Stimulated activated CD4-positive, alpha-beta T cell treated with anti-CD3 and anti-CD28 coated beads, Interleukin-2, amount 100 ng/mL, for 48 hours (primary cell): ENCODE results near the gene NPL.

Source experiments
- DNase-seq, 2 donors: peaks; one replicate each; pipeline ENCODE4 v3.0.0-alpha.2; 2020

The NPL gene

DNA sequence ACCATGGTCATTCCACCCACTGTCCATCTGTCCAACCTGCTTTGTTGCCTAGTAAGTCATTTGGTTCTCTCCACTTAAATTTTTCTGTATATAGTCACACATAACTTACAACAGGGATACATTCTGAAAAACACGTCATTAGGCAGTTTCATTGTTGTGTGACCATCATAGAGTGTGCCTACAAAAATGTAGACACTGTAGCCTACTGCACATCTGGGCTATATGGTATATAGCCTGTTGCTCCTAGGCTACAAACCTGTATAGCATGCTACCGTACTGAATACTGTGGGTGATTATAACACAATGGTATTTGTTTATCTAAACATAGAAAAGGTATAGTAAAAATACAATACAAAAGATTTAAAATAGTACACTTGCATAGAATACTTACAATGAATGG lies 10.0 kb upstream of the NPL start:
- no peak for DNase-seq

DNA sequence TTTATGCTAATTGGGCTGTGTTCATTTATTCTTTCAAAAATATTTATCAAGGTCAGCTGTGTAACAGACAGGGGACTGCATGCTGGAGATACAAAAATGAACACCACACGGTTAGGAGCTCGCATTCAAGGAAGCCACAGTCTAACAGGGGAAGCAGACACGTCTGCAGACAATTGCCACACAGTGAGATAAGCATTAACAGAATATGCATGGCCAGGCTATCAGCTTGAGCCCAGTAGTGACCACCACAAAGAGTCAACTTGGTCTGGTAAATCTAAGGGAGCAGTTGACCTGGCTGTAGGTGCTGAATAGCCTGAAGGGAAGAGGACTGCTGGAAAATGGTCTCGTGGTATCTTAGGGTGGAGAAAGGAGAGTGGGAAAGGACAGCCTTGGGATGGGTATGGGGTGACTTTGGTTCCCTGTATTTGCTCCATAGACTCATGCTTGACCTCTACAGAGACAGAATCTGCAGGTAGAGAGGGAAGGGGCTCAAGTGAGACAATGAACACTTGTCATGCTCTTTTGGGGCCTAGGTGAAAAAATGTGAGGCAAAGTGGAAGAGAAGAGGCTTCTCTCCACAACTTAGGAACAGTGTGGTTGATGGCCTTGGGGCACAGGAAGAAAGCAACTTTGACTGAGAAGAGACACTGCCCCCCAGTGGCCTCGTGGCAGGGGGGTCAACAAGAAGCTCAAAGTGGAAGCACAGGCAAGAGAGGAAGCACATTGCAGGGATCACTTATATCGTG lies 7.6 kb upstream of the NPL start:
- DNase-seq: peak; percentile 61 to 65

DNA sequence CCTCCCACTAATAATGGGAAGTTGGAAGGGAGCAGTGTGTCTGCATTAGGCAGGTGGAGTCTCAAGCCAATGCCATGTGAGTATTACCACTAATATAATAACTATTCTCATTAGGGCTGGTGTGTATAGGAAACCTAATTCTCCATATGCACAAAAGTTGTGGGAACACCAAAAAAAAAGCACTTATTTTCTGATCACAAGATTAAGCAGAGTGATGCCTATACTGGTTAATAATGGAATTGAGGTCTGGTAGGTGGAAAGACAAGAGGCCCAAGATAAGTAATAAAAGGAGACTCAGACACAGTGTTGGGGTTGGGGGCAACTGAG lies 7.0 kb upstream of the NPL start:
- no peak for DNase-seq

DNA sequence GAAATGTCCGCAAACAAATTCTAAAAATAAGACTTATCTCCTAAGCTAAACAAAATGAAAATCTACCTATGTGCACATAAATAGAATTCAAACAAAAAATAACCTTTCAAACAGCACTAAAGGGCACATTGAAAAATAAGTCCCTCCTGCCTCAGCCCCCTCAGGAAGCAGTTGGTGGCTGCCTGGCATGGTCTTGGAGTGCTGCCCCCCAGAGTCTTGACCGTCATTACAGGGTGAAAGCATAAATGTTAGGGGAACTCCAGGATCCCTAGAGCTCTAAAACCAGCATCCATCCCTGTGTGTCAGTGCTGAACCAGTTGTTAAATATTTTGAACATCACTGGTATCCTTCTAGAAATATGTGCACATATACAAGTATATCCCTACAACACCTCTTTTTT lies 6.5 kb upstream of the NPL start:
- DNase-seq: no peak

DNA sequence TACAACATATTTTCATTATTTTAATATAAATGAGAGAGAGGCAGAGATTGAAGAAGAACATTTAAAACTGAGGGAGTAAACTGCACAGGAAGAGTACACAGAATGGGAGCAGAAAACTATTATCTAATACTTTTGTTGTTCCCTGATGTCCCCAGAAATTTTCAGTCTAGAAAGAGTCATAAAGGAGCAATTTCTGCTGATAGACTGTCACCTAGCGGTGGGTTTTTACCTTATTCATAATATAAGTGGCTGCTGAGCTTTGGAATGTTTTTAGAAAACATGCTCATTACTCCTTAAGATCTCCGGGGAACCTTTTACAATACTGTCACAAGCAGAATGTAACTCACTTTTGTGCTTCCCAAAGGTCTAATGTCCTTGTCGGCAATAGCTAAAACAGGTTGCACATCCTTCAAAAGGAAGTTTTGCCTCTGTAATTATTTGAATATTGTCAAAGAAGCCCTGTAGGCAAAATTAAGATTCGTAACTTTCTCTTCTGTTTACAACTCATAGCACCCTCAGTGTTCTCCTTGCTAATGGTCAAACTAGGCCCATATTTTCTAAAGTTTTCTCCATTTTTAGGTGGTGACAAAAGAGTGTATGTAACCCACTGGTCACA lies 4.9 kb upstream of the NPL start:
- DNase-seq: no peak

DNA sequence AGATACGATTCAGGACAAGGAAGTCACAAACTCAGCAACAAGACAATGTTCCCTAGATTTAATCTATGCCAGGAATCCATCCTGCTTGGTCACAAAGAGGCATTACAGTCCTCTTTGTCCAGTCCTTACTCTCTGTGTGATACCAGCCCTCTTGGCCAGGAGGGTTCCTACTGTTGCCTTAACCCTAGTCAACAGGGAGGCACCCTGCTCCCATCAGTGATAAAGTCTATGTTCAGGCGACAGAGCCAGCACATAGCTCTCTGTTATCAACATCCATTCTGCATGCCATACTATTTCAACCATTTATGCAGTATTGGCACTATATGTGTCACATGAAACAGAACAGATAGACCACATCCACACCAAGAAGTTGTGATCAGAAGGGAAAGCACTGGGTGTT lies 4.4 kb upstream of the NPL start:
- no peak for DNase-seq

DNA sequence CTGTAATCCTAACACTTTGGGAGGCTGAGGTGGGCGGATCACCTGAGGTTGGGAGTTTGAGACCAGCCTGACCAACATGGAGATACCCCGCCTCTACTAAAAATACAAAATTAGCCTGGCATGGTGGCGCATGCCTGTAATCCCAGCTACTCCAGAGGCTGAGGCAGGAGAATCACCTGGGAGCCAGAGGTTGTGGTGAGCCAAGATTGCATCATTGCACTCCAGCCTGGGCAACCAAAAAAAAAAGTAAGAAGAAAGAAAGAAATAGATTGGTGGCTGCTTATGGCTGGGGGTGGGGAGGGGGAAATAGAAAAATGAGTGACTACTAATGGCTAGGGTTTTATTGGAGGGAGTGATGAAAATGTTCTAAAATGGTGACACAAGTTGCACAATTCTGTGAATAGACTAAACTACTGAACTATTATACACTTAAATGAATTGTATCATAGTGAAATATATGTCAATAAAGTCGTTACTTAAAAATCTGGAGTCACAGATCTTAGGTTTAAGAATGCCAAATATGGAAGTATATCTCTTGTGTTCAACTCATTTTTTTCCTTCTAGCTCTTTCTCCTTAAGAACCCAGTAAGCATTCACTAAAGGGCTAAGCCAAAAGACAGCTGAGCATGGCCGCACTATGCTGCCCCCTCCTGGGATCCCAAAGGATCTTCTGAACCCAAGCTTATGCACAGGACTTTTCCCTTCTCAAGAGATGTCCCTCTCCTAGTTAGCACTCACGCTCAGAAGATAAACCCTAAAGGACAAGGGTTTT lies 3.2 kb upstream of the NPL start:
- peak; percentile 23 to 43 for DNase-seq

DNA sequence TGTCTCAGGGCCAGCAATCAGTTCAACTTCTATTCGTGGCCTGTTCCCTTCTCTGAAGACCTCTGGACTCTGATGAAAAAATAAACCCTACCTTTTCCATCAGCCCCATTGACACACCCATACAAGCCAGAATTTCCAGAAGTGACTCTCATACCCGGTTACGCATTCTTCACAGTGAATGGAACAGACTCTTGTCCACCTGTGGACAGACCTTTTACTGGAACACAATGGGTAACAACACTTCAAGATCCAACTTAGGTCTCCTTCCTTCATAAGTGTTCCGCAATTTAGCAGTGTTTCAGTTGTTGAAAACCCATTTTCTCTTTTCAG lies 2.6 kb upstream of the NPL start:
- DNase-seq: no peak

DNA sequence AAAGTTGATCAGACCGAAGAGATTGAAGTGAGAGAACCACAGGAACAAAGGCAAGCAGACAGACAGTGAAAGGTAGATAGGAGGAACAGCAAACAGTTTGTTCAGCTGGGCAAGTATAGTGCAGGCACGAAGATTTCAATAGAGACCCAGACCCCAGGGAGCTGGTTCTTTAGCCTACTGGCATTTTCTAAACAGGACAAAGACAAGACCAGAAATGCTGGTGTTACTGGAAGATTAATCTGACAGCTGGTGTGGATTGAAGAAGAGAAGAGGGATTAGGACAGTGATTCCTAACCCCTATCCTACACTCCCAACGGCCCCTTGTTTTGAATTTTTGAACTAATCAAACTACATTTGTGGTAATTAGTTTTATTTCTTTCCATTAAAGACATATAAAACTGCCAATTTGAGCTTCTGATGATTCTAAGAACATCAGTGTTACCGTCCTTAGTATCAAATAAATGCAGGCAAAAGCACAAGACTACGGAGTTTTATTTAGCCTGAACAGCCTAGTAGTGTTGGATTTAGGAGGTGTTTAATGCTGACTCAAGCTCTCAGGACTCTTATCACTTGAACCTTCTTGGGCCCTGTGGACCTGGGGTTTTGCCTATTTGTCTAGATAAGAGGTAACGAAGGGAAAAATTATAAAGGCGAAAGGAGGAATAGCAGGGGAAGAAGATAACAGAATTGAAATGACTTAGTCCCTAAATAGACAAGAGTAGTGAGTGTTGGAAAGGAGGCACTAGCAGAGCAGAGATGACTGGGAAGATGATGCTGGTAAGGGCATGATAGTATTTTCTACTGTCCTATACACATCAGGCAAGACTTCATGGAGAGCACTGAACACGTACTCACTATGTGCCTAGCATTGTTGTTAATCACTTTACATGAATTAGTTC lies 2.0 kb downstream of the NPL start:
- no peak for DNase-seq

DNA sequence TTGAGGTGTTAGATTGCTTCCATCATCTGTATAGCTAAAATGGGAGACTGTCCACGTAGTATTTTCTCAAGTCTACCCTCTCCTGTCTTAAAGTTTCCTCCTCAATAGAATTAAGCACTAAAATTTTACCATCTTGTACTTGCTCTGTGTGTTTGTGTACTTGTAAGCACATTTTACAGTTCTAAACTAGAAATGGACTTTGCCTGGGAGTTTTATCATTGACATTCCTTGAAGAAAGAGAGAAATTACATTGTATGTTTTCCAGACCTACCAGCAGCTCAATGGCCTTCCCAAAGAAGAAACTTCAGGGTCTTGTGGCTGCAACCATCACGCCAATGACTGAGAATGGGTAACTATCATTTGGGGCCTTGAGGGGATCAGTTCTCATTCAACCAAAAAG lies 4.5 kb downstream of the NPL start:
- no peak for DNase-seq

DNA sequence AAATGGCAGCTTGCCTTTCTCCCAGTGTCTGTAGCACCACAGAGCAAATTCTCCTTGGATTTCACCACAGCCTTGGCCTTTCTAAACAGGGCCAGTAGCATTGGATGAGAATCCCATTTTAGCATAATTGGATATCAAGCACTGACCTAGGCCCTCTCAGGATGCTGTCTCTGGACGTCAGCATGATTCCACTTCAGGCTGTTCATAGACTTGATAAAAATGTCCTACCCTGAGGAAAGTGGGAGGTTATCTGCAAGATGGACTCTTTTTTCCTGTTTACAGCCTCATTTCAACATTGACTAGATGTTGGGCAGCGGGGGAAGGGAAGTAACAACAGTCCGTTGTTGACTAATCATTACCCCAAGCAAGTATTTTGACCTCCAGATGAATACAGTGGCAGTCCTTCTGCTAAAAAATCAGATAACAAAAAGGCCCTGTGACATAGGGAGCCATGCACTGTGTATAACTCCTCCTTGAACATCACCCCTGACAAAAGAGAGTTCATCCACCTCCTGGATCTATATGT lies 5.2 kb downstream of the NPL start:
- DNase-seq: no peak

DNA sequence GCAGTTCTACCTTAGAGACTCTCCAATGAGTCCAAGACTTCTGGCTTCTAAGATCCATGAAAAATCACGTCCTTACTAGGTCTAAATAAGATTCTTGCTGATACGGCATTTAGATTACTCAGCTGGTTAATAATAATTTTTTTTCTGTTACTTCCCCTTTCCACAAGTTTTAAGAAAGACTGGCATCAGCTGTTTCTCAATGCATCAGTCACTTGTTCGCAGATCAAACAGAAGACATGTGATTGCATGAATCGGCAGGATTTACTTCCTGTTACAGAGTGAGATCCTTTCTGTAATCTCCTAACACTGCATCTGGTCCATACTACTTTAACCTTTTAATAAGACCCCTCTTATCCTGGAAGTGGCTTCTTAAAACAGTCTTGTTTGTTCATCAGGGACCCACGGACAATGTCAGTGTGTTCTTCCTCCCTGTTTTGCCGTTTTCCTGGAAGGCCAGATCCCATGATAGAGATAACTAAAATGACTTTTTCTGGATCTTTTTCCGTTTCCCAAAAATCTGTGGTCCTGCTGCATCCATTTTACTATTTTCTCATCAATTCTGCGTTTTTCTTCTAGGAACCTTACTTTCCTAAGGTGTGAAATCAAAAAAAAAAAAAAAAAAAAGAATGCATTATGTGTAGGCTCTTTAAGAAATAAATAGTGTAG lies 6.1 kb downstream of the NPL start:
- no peak for DNase-seq

DNA sequence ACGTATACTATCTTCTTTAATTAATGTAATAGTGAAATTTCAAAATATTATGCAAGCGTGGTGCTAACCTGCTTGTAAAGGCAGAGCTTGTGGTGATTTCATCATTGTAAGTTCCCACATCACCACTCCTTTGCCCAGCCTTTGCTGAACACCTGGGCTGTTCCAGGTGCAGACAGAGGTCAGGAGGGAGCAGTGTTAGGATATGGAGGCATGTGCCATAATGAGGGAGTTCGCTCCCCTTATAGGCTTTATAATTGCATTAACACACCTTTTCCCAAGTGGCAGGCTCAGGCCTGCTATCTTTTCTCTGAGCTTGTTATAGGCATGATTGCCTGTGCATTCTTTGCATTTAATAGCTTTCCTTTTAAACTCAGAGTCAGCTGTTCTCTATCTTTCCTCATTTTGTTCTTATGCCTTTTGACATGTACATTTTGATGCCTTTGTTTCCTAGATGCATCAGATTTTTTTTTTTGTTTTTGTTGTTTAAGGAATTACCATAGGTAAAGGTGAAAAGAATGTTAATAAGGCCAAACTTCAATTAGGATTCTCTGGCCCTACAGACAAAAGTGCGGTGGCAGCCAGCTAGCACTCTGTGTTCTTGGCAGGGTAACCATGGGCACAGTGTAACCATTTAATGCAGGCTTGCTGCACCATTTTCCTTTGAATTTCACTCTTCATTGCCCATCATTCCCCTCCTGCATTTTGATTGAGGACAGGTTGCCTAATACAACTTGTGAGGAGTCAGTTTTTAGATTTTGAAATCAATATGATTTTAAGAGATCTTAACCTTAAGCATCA lies 12.6 kb downstream of the NPL start:
- DNase-seq: no peak

DNA sequence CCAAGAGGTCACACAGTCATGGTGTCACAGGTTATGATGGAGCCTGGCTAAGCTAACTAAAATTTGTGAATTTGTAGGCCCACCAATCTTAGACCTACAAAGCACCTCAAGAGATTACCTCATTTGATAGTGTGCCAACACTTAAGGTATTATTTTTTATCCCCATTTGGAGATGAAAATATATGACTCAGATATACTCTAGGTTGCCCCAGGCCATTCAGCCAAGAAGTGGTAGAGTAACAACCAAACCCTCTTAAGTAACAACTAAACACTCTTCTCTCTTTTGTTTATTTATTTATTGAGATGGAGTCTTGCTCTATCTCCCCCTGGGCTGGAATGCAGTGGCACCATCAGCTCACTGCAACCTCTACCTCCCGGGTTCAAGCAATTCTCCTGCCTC lies 14.3 kb downstream of the NPL start:
- no peak for DNase-seq

DNA sequence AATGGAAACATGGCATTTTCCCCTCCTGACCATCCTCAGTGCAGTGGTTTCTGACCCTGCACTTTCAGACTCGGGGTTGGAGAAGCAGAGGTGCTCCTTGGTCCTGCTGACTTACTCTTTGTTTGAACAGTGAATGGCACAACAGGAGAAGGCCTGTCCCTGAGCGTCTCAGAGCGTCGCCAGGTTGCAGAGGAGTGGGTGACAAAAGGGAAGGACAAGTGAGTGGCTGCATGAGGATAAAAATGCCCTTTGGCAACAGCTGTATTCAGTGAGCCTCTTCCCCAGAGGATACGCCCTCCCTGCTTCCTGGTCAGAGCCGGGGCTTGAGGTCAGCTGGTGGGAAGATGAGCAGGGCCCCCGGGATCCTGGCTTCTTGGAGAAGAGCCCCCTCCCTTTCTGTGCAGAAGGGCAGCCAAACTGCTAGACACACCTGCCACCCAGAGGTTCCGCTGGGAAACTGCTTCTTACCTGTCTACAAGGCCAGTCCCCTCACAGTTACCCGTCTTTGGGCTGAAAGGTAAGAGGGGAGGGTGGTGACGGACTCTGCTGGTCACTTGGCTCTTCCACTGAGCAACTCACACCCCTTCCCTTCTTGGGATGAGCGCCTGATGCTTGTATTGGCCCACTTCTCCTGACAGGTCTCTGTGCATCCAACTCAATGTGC lies 16.6 kb downstream of the NPL start:
- no peak for DNase-seq

DNA sequence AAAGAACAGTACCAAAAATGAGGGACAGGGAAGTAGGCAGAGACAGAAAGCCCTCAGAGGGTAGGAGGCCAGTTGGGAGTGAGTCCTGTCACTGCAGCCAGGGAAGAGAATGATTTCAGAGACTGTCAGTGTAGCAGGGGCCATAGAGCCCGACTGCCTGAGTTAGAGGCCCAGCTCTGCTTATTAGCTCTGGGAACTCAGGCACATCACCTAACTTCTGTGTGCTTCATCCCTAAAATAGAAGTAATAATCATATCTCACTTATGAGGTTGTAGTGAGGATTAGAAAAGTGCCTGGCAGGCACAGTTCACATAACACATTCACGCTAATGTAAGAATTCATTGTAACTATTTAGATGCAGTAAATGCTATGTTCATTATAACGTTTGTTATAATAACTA lies 18.3 kb downstream of the NPL start:
- no peak for DNase-seq

DNA sequence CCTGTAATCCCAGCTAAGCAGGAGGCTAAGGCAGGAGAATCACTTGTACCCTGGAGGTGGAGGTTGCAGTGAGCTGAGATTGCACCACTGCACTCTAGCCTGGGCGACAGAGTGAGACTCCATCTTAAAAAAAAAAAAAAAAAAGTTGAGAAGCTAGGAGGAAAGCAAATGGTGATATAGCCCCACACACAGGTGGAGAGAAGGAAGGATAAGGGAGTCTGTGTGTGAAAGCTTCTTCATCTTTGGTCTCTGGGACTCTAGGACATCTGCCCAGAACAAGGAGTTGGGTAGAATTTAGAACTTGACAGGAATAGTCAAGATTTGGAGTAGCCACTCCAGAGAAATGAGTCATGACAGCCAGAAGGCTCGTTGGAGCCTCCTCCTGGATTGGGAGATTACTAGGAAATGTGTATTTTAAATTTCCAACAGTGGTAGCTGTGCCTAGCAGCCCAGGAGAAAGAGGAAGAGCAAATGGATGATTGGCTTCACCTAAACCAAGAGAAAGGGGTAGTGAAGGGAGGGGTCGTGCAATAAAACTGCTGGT lies 19.9 kb downstream of the NPL start:
- DNase-seq: no peak

DNA sequence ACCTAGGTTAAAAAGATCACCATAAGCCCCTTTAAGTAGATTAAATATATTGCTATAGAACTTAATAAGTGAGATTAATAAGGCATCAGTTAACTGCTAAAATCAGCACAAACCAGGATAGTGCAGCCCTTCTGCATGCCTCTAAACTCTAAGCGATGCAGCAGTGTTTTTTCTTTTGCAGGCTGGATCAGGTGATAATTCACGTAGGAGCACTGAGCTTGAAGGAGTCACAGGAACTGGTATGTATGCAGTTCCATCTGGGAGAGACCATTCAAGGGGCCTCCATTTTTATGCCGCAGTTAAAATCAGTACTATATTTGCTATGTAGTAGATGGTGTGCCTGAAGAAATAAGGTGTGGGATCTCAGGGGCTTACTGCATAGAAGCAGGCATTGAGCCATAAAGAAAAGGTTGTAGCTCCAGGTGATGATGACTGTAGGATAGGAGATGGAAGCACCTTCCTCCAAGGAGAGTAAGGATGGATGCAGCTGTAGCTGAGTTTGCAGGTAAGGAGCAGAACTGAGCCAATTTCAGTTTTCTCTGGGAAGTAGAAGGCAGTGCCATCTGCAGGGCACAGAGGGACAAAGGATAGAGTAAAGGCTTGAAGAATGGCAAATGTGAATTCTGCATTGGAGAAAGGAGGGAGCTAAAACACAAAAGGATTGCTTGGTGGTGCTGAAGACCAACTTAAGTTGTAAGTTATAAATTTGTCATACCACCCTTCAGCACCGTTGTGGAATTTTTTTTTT lies 22.6 kb downstream of the NPL start:
- no peak for DNase-seq

DNA sequence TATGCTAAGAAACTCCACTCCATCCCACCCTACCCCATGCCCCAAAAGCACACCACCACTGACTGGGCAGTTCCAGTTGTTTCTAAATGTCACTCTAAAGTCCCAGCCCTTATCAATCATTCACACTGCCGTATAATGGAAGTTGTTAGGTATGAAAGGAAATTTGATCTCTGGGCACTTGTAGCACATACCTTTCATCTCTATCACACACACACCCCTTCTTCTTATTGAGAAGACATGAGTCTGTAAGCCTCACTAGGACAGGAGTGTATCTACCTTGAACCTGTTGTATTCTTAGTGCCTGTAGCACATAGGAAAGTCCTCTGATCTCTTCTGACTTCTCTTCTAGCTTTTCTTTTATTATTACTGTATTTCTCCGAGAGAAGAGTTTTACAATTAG lies 27.3 kb downstream of the NPL start:
- no peak for DNase-seq

DNA sequence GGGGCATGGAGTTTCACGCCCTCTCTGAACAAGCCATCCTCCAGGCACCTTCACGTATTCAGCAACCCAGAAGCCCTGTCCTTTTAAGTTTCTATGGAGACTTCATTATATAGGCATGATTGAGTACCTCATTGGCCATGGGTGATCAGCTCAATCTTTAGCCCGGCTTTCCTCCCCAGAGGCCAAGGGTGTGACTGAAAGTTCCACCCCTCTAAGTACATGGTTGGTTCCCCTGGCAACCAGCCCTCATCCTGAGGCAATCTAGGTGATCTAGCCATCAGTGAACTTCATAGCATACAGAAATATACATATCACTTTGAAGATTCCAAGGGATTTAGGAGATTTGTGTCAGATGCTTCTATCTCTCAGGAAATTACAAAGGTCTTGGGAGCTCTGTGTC lies 28.2 kb downstream of the NPL start:
- no peak for DNase-seq
